Dendritic cell treated with granulocyte-macrophage colony-stimulating factor and Interleukin-4, amounts not matched to agents 40 ng/mL and 50 ng/mL, for 4 days (primary cell): ENCODE measurements around the gene SPPL2A.
A peak's percentile ranks its signal among the peaks of the same experiment; 100 is the strongest.
"Not testable (repeated sequence)": the region's sequence is repeated elsewhere in the genome, so short reads cannot be mapped to it uniquely, and the experiment has no call there.

Source experiments
- H3K27ac Mint-ChIP-seq: one replicate; pipeline ENCODE4 v1.8.0; 2022; ENCODE audit warnings: mild to moderate bottlenecking, mixed read lengths
- H3K27me3 Mint-ChIP-seq: one replicate; pipeline ENCODE4 v1.8.0; 2022; ENCODE audit warnings: mild to moderate bottlenecking, mixed read lengths
- H3K36me3 Mint-ChIP-seq: one replicate; pipeline ENCODE4 v1.8.0; 2022; ENCODE audit warnings: low read depth, mixed read lengths
- H3K4me1 Mint-ChIP-seq: one replicate; pipeline ENCODE4 v1.8.0; 2022; ENCODE audit warnings: low read depth, mixed read lengths
- H3K4me3 Mint-ChIP-seq: one replicate; pipeline ENCODE4 v1.8.0; 2022; ENCODE audit warnings: mild to moderate bottlenecking, moderate library complexity, mixed read lengths
- H3K9me3 Mint-ChIP-seq: one replicate; pipeline ENCODE4 v1.8.0; 2022; ENCODE audit warnings: mixed read lengths
- intact Hi-C: fragments of 100-400 bp; cut with micrococcal nuclease; formaldehyde crosslinking; loops from one replicate; pipeline ENCODE4 v1.15.0; 2022

The SPPL2A gene, protein sequence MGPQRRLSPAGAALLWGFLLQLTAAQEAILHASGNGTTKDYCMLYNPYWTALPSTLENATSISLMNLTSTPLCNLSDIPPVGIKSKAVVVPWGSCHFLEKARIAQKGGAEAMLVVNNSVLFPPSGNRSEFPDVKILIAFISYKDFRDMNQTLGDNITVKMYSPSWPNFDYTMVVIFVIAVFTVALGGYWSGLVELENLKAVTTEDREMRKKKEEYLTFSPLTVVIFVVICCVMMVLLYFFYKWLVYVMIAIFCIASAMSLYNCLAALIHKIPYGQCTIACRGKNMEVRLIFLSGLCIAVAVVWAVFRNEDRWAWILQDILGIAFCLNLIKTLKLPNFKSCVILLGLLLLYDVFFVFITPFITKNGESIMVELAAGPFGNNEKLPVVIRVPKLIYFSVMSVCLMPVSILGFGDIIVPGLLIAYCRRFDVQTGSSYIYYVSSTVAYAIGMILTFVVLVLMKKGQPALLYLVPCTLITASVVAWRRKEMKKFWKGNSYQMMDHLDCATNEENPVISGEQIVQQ

DNA sequence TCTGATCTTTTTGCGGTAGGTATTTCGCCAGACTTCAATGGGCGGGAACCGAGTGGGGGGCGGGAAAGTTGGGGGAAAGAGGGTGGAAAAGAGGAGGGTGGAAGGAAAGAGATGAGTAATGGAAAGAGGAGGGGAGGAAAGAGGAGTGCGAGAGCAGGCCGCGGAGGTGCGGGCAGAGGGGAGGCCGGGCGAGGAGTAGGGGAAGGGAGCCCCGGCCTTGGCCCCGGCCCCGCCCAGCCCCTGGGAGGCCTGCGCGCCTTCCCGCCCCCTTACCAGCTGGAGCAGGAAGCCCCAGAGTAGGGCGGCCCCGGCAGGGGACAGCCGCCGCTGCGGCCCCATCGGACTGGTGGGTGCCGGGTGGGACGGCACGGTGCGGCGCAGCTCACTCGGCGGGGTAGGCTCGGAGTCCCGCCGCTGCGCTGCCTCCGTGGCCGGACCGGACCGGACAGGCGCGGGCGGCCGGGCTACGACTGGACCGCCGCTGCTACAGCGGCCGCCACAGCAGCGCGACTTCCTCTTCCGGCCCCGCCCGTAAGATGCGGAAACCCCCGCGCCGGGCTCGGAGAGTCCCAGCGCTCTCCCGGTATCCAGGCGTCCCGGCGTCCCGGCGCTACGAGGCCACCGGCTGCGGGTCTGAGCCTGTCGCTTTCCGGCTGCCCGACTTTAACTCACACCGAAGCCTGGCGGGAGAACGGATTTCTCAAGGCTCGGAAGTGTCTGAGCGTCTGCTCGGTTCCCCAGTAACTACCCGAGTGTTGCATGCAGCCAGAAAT, at the start of gene SPPL2A:
TSS of gene SPPL2A (minus strand) at position 512 of the 773 bp plus-strand sequence. CDS start at position 339, 173 bp downstream.
- Mint-ChIP-seq H3K4me3 (peak within 1 kb of the TSS; percentile 90), H3K9me3 (no peaks in the 10 kb centered on the region), H3K27me3 (peaks cover 3% of the 10 kb centered on the region), H3K36me3 (peaks cover 27% of the 10 kb centered on the region), H3K27ac (peak within 1 kb of the TSS; percentile 92), H3K4me1 (peaks cover 51% of the 10 kb centered on the region)
- intact Hi-C loops = loop anchor here (5.0 kb wide), 1 partner anchor 112 kb away; no protein-coding TSS in a partner anchor

- H3K9me3 Mint-ChIP-seq = no peaks in the 10 kb centered on the region
- H3K27me3 Mint-ChIP-seq = no peaks in the 10 kb centered on the region
- no peak overlapping the region for H3K4me3 Mint-ChIP-seq
- no peaks in the 10 kb centered on the region for H3K36me3 Mint-ChIP-seq
- H3K27ac Mint-ChIP-seq = no peak overlapping the region
- intact Hi-C loops = no loop called here
- H3K4me1 Mint-ChIP-seq = no peaks in the 10 kb centered on the region
Measured at GRCh38 chr15:50814634-50815033, 49.1 kb upstream of the SPPL2A start.

DNA sequence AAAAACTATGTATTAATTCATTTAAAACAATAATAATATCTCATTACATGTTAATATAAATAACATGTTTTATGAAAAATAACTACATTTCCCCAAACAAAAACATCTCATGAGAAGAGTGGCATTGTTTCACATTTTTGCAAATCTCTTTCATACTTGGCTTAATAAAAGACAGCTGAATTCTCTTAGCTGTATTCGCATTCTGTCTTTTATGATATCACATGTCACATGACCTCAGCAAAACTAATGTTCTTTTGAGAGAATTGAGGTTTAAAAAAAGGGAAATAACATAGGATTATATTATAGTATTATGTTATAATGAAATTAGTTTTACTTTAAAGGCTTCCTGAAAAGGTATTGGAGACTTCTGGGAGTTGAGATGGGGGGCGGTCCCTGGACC, 48.4 kb upstream of the SPPL2A start:
- Mint-ChIP-seq H3K27me3 (no peaks in the 10 kb centered on the region), H3K4me3 (no peak overlapping the region), H3K4me1 (no peaks in the 10 kb centered on the region), H3K27ac (no peak overlapping the region), H3K36me3 (no peaks in the 10 kb centered on the region), H3K9me3 (no peaks in the 10 kb centered on the region)
- intact Hi-C loops = no loop called here

GRCh38 chr15:50813089-50813488, 47.6 kb upstream of the SPPL2A start:
- H3K4me1 Mint-ChIP-seq = no peaks in the 10 kb centered on the region
- no peak overlapping the region for H3K4me3 Mint-ChIP-seq
- H3K27me3 Mint-ChIP-seq = no peaks in the 10 kb centered on the region
- H3K36me3 Mint-ChIP-seq = no peaks in the 10 kb centered on the region
- intact Hi-C loops = no loop called here
- H3K9me3 Mint-ChIP-seq = no peaks in the 10 kb centered on the region
- H3K27ac Mint-ChIP-seq = no peak overlapping the region

DNA sequence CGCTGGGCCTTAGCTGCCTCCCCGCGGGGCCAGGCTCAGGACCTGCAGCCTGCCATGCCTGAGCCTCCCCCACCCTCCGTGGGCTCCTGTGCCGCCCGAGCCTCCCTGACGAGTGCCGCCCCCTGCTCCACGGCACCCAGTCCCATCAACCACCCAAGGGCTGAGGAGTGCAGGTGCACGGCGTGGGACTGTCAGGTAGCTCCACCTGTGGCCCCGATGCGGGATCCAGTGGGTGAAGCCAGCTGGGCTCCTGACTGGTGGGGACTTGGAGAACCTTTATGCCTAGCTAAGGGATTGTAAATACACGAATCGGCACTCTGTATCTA, 46.6 kb upstream of the SPPL2A start:
- H3K4me1 Mint-ChIP-seq, H3K36me3 Mint-ChIP-seq, H3K27ac Mint-ChIP-seq, intact Hi-C loops, H3K27me3 Mint-ChIP-seq, H3K9me3 Mint-ChIP-seq, H3K4me3 Mint-ChIP-seq: not testable (repeated sequence)

DNA sequence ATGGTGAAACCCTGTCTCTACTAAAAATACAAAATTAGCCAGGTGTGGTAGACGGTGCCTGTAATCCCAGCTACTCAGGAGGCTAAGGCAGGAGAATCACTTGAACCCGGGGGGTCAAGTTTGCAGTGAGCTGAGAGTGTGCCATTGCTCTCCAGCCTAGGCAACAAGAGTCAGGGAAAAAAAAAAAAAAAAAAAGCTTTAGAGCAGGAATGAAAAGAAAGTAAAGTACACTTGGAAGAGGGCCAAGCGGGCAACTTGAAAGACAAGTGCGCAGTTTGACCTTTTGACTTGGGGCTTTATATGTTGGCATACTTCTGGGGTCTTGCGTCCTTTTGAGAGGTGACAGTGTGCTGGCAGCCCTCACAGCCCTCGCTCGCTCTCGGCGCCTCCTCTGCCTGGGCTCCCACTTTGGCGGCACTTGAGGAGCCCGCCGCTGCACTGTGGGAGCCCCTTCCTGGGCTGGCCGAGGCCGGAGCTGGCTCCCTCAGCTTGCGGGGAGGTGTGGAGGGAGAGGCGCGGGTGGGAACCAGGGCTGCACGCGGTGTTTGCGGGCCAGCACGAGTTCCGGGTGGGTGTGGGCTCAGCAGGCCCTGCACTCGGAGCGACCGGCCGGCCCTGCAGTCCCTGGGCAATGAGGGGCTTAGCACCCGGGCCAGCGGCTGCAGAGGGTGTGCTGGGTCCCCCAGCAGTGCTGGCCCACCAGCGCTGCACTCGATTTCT, 46.1 kb upstream of the SPPL2A start:
- intact Hi-C loops, H3K27me3 Mint-ChIP-seq, H3K36me3 Mint-ChIP-seq, H3K9me3 Mint-ChIP-seq, H3K27ac Mint-ChIP-seq, H3K4me1 Mint-ChIP-seq, H3K4me3 Mint-ChIP-seq: not testable (repeated sequence)

- H3K27ac Mint-ChIP-seq = no peak overlapping the region
- no peaks in the 10 kb centered on the region for H3K9me3 Mint-ChIP-seq
- no peaks in the 10 kb centered on the region for H3K36me3 Mint-ChIP-seq
- intact Hi-C loops = no loop called here
- no peaks in the 10 kb centered on the region for H3K4me1 Mint-ChIP-seq
- H3K4me3 Mint-ChIP-seq = no peak overlapping the region
- H3K27me3 Mint-ChIP-seq = no peaks in the 10 kb centered on the region
Measured at GRCh38 chr15:50810128-50810527, 44.6 kb upstream of the SPPL2A start.

DNA sequence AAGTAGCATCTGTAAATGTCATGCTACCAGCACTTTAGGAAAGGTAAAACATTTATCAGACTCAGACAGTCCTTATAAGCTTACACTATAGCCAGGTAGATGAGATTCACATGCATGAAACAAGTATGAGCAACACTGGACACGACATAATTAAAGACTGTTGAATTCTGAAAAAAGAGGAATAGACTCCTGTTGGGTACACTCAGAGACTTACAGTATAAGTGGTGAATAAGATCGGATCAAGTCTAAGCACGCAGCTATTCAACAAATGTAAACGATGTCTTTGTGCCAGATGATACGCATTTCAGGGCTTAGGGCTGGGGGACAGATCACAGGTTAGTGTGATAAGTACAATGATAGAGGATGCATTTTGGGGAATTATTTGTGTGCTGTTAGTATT, 43.2 kb upstream of the SPPL2A start:
- intact Hi-C loops = no loop called here
- no peak overlapping the region for H3K27ac Mint-ChIP-seq

DNA sequence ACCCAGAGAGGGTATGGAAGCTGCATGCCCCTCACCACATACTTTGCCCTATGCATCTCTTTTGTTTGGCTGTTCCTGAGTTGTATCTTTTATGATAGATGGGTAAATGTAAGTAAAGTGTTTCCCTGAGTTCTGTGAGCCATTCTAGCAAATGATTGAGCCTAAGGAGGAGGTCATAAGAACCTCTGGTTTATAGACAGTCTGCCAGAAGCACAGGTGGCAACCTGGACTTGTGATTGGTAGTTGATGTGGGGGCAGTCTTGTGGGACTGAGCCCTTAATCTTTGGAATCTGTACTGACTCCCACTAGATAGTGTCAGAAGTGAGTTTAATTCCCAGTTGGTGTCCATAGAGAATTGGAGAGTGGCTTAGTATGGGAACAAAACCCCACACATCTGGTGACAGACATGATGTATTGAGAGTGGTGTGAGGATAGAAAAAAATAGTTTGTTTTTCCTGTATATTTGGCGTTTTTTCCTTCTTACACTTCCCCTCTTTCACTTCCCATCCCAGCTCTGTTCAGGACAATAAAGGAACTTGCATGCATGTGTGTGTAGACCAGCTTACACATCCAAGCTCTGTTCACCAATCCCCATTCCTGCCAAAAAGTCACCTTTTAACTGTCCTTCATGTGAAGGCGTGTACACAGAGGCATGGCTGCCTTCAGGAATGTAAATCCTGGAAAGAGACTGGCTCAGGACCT, 38.1 kb upstream of the SPPL2A start:
- Mint-ChIP-seq H3K36me3 (no peaks in the 10 kb centered on the region), H3K27ac (no peak overlapping the region), H3K4me1 (peaks cover 10% of the 10 kb centered on the region), H3K9me3 (no peaks in the 10 kb centered on the region), H3K27me3 (no peaks in the 10 kb centered on the region), H3K4me3 (no peak overlapping the region)
- intact Hi-C loops = no loop called here

More for the DNA sequence above, 43.2 kb upstream of the SPPL2A start:
- H3K36me3 Mint-ChIP-seq = no peaks in the 10 kb centered on the region
- no peaks in the 10 kb centered on the region for H3K9me3 Mint-ChIP-seq
- H3K4me3 Mint-ChIP-seq = no peak overlapping the region
- H3K27me3 Mint-ChIP-seq = no peaks in the 10 kb centered on the region
- peaks cover 4% of the 10 kb centered on the region for H3K4me1 Mint-ChIP-seq

DNA sequence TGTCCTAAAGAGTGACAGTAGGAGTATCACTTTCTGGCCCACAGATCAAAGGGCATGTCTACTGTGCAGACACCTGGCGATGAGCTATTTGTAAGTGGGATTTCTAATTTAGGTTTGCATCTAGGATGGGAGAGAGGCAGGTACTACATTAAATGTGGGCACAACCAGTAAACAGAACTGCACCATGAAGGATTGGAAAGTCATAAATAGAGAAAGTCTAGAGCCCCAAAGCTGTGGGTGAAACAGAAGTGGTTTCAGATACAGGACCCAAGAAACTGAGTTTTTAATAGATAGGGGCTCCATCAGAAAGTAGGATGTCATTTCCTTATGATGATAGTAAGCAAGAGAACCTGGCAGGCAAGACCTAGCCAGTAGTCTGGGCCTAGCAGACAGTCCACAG, 35.2 kb upstream of the SPPL2A start:
- no peak overlapping the region for H3K27ac Mint-ChIP-seq
- no peaks in the 10 kb centered on the region for H3K27me3 Mint-ChIP-seq
- H3K4me3 Mint-ChIP-seq = no peak overlapping the region
- H3K36me3 Mint-ChIP-seq = no peaks in the 10 kb centered on the region
- peaks cover 10% of the 10 kb centered on the region for H3K4me1 Mint-ChIP-seq
- H3K9me3 Mint-ChIP-seq = no peaks in the 10 kb centered on the region
- intact Hi-C loops = no loop called here

GRCh38 chr15:50798684-50799083, 33.2 kb upstream of the SPPL2A start:
- no peak overlapping the region for H3K27ac Mint-ChIP-seq
- H3K36me3 Mint-ChIP-seq = no peaks in the 10 kb centered on the region
- H3K9me3 Mint-ChIP-seq = no peaks in the 10 kb centered on the region
- peaks cover 6% of the 10 kb centered on the region for H3K4me1 Mint-ChIP-seq
- intact Hi-C loops = no loop called here
- H3K4me3 Mint-ChIP-seq = no peak overlapping the region
- H3K27me3 Mint-ChIP-seq = no peaks in the 10 kb centered on the region

GRCh38 chr15:50797926-50798325, 32.4 kb upstream of the SPPL2A start:
- no peaks in the 10 kb centered on the region for H3K27me3 Mint-ChIP-seq
- intact Hi-C loops = no loop called here
- H3K36me3 Mint-ChIP-seq = no peaks in the 10 kb centered on the region

DNA sequence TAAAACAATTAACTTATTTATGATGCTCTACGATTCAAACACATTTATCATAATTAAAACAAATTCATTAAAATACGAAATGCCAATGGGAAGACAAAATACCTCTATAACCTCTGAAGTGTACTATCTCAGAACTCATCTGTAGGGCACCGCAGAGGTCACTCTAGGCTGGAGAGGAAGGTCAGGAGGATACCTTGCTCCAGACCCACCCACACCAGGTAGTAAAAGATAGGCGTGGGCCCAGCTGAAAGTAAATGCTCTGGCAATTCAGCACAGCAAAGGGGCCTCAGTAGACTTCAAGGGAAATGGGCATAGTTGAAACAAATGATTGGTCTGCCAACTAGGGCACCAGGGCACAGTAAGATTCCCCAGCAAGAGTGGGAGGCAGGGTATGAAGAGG, 26.0 kb upstream of the SPPL2A start:
- Mint-ChIP-seq H3K9me3 (no peaks in the 10 kb centered on the region), H3K4me3 (no peak overlapping the region), H3K27ac (no peak overlapping the region), H3K4me1 (peaks cover 7% of the 10 kb centered on the region), H3K27me3 (no peaks in the 10 kb centered on the region), H3K36me3 (no peaks in the 10 kb centered on the region)
- intact Hi-C loops = no loop called here

More at GRCh38 chr15:50797926-50798325, 32.4 kb upstream of the SPPL2A start:
- H3K9me3 Mint-ChIP-seq = no peaks in the 10 kb centered on the region
- no peaks in the 10 kb centered on the region for H3K4me1 Mint-ChIP-seq
- no peak overlapping the region for H3K4me3 Mint-ChIP-seq
- H3K27ac Mint-ChIP-seq = no peak overlapping the region
